HG03460 (cell line): ENCODE measurements around the gene SLC25A46.
"Not testable (repeated sequence)": the region's sequence is repeated elsewhere in the genome, so short reads cannot be mapped to it uniquely, and the experiment has no call there.

Source experiments
- ATAC-seq: cut with Tn5 transposase; IDR thresholded peaks from one replicate; pipeline ENCODE4 v1.9.1; 2021; ENCODE audit not compliant: unreplicated experiment

Gene SLC25A46

DNA sequence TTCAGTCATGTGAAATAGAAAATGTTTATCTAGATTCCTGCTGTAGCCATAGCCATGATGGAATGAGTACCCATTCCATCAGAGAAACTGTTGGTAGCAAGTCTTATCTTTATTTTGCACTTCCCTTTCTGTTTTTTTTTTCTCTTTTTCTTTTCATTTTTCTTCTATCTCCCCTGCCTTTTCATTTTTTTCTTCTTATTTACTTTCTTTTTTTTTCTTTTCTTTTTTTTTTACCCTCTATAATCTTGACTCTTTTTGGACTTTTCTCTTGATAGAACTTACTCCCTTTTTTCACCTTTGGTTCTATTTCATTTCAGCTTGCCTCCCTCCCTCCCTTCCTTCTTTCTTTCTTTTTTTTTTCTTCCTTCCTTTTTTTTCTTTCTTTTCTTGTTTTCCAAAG lies 15.4 kb downstream of the SLC25A46 start:
- no peak for ATAC-seq

GRCh38 chr5:110757118-110757729 lies 18.4 kb downstream of the SLC25A46 start:
- no peak for ATAC-seq

GRCh38 chr5:110760158-110760557 lies 21.4 kb downstream of the SLC25A46 start:
- ATAC-seq: no peak

GRCh38 chr5:110768138-110768860 lies 29.5 kb downstream of the SLC25A46 start:
- no peak for ATAC-seq

DNA sequence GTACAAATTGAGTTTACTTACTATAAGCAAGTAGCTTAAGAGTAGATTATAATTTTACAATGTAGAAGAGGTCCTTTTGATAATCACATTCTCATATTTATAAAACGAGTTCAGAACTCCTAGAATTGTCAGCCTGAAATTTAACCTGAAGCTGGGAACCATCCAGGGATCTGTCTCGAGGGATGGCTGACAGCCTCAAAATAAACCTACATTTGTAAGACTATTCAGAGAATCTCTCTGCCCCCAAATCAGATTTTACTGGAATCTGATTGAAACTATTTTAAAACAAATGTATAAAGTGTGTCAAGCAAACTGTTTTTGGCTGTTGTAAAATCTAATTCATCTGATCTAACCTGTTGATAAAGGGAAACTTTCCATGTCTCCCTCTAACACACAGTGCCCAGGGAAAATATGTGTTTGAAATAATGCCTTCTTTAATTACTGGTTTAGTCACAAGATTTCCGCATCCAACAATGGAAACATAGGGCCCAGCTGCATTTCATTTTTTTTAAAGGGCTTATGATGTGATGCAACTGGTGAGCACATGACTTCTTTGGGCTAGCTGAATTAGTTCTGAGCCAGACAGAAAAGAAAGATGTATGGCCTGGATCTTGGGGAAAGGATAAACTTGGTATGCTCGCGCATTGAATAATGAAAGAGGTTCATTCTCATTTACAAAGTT lies 30.3 kb downstream of the SLC25A46 start:
- ATAC-seq: no peak

DNA sequence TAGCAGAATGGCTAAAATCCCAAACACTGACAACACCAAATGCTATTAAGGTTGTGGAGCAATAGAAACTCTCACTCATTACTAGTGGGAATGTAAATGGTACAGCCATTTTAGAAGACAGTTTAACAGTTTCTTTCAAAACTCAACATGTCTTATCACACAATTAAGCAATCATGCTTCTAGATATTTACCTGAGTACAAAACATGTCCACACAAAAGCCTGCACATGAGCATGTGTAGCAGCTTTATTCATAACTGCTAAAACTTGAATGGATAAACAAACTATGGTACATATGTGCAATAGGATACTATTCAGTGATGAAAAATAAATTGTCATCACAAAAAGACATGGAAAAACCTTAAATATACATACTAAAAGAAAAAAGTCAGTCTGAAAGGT lies 31.5 kb downstream of the SLC25A46 start:
- no peak for ATAC-seq

- no peak for ATAC-seq
Observed at GRCh38 chr5:110784901-110785300, 46.1 kb downstream of the SLC25A46 start.

GRCh38 chr5:110785356-110785755 lies 46.5 kb downstream of the SLC25A46 start:
- ATAC-seq: no peak

DNA sequence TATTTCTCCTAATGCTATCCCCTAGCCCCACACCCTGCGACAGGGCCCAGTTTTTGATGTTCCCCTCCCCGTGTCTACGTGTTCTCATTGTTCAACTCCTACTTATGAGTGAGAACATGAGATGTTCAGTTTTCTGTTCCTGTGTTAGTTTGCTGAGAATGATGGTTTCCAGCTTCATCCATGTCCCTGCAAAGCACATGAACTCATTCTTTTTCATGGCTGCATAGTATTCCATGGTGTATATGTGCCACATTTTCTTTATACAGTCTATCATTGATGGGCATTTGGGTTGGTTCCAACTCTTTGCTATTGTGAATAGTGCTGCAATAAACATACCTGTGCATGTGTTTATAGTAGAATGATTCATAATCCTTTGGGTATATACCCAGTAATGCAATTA lies 49.2 kb downstream of the SLC25A46 start:
- not testable (repeated sequence) for ATAC-seq

- no peak for ATAC-seq
Observed at GRCh38 chr5:110790673-110791072, 51.9 kb downstream of the SLC25A46 start.

DNA sequence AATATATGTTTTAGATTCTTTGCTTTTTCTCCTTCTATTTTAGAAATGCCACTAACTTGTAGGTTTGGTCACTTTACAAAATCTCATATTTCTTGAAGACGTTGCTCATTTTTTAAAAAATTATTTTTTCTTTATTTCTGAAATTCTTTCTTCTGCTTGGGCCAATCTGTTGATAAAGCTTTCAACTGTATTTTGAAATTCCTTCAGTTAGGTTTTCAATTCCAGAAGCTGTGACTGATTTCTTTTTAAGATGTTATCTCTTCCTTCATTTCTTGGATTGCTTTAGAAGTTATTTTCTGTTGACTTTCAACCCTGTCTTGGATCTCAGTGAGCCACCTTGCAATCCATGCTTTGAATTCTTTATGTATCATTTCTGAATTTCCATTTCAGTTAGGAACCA lies 64.2 kb downstream of the SLC25A46 start:
- no peak for ATAC-seq

GRCh38 chr5:110803467-110804326 lies 64.9 kb downstream of the SLC25A46 start:
- no peak for ATAC-seq

GRCh38 chr5:110807169-110807568 lies 68.4 kb downstream of the SLC25A46 start:
- ATAC-seq: no peak

DNA sequence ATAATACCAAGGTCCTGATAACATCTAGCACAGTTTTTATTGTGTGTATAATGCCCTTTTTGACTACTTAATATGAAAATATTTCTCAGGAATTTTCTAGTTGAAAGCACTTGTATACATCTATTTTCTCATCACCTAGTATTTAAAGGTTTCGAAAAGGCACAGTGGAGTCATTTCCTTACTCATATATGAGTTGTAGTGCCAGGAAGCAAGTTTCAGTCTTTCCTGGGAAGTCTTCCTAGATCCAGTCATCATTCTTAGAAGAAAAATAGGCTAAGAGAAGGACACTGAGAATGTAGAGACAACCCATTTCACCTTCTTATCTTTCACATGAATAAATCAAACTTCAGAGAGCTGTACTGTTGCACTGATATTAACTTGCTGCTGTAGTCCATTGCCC lies 70.2 kb downstream of the SLC25A46 start:
- ATAC-seq: no peak
